ENCODE data around the gene MYL9. TPM values are rescaled to one million over a fixed set of nuclear protein-coding genes. Genes with fewer than 3 reads are reported as not detected.

The MYL9 gene
- total RNA-seq (ENCODE audit: unreplicated experiment), result 128 TPM
- long read RNA-seq, transcript MYL9-201 (4 exons, 2,821 nt), result major isoform, 10 of 19 reads
- long read RNA-seq, partial matches to known transcripts, result 9 of 19 reads
- long read RNA-seq, other reads (novel, unspliced or antisense), result 0 of 19 reads

DNA sequence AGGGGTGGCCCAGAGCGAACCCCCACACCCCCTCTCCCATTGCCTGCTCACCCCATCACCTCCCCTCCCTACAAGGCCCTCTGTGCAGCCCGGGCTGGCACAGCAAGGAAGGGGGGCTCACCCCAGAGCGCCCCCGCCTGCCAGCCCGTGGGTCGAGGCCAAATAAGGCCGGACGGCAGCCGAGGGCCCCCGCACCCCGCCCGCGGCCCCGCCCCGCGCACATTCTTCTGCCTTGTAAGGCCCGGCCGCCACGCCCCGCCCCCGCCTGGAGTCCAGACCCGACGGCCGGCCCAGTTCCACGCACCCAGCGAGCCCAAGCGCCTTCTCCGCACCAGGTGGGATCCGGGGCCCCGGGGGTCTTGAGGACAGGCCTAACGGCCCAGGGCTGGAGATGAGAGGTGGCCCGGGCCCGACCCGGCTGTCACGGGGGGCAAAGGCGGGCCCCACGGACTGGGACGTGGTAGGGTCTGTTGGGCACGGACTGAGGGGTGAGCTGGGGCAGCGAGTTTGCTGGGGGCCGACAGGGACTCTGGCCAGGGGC, at the start of gene MYL9:
Gene MYL9 (plus strand): TSS at position 293 of the 541 bp plus-strand sequence. CDS start 3,366 bp downstream, outside the sequence.
- no peaks in the 10 kb centered on the region for H3K36me3 Mint-ChIP-seq (ENCODE audit: low read depth, unreplicated experiment)
- DNase-seq (ENCODE audit: low spot score), result peak; percentile 69
- H3K4me1 Mint-ChIP-seq (ENCODE audit: unreplicated experiment), result peaks cover 18% of the 10 kb centered on the region
- peak within 1 kb of the TSS; percentile 84 for H3K4me3 Mint-ChIP-seq (ENCODE audit: unreplicated experiment)
- H3K27me3 Mint-ChIP-seq (ENCODE audit: unreplicated experiment), result peaks cover 17% of the 10 kb centered on the region
- H3K9me3 Mint-ChIP-seq (ENCODE audit: unreplicated experiment), result no peaks in the 10 kb centered on the region
- H3K27ac Mint-ChIP-seq (ENCODE audit: unreplicated experiment), result no peak within 1 kb of the TSS
- TF ChIP-seq, protein P1, sequence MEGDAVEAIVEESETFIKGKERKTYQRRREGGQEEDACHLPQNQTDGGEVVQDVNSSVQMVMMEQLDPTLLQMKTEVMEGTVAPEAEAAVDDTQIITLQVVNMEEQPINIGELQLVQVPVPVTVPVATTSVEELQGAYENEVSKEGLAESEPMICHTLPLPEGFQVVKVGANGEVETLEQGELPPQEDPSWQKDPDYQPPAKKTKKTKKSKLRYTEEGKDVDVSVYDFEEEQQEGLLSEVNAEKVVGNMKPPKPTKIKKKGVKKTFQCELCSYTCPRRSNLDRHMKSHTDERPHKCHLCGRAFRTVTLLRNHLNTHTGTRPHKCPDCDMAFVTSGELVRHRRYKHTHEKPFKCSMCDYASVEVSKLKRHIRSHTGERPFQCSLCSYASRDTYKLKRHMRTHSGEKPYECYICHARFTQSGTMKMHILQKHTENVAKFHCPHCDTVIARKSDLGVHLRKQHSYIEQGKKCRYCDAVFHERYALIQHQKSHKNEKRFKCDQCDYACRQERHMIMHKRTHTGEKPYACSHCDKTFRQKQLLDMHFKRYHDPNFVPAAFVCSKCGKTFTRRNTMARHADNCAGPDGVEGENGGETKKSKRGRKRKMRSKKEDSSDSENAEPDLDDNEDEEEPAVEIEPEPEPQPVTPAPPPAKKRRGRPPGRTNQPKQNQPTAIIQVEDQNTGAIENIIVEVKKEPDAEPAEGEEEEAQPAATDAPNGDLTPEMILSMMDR (IDR thresholded peaks at IDR 0.05; ENCODE audit: unreplicated experiment), result no peak

DNA sequence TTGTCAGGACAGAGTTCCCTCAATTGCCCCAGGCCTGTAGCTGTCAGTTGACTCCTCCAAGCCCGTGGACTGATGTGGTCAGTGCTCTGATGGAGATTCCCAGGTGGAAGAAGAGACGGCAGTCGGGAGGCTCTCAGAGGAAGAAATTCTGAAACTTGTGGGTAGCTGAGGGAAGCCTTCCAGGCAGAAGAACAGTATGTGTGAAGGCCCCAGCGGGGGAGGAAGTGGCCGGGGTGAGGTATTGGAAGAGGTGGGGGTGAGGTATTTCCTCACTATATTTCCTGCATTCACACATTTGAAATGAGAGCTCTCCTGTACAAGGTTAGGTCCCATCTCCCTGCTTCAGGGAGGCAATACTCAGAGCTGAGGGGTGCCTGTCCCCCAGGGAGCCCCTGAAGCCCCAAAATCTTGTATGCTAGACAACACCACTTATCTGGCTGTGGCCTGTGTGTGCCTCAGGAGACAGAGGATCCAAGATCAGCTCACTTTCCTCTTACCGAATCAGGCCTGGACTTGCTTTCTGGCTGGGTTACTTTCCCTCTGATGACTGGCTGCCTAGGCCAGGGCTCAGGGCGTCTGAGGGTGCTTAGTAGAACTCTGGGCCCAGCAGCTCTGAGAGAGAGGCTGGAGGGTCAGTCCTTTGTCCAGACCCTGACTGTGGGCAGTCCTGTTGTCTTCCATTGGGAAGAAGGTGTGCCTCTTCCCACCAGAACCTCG, 49.3 kb upstream of the MYL9 start:
- Mint-ChIP-seq H3K36me3 (ENCODE audit: low read depth, unreplicated experiment) (peaks cover 27% of the 10 kb centered on the region), H3K4me3 (ENCODE audit: unreplicated experiment) (peak overlapping the region; percentile 33), H3K9me3 (ENCODE audit: unreplicated experiment) (no peaks in the 10 kb centered on the region), H3K4me1 (ENCODE audit: unreplicated experiment) (peaks cover 34% of the 10 kb centered on the region), H3K27ac (ENCODE audit: unreplicated experiment) (peak overlapping the region; percentile 96), H3K27me3 (ENCODE audit: unreplicated experiment) (peaks cover 10% of the 10 kb centered on the region)
- TF ChIP-seq, protein P1 (IDR thresholded peaks at IDR 0.05; ENCODE audit: unreplicated experiment), result no peak
- DNase-seq (ENCODE audit: low spot score), result peak; percentile 28

DNA sequence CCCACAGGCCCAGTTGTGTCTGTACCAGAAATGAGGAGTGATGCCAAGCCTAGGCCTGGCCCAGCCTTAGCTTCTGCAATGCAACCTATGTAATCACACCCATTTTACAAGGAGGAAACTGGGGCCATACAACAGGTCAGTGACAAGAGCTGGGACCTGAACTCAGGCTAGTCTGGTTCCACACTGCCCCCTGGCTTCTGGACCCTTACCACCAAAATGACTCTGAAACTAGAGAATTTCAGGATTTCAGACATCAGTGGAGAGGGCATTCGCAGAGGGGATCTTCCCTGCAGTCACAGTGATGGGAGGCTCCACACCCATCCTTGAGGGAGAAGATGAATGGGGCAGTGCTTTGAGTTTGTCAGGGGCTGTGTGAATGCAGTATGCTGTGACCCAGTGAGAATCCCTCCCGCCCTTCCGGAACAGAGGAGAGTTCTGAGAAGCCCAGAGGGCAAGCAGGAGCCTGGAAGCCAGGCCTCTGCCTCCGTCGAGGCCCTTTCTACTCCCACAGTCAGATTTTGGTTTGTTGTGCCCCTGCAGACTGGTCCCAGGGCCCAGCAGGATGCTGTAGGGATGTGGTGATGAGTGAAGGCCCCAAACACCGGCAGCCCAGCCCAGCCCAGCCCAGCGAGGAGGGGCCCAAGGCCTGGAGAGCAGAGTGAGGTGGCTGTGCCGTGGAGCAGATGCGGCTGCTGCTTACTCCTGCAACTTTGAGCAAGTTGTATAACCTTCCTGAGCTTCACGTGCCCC, 48.1 kb upstream of the MYL9 start:
- Mint-ChIP-seq H3K36me3 (ENCODE audit: low read depth, unreplicated experiment) (peaks cover 26% of the 10 kb centered on the region), H3K4me3 (ENCODE audit: unreplicated experiment) (no peak overlapping the region), H3K9me3 (ENCODE audit: unreplicated experiment) (no peaks in the 10 kb centered on the region), H3K27ac (ENCODE audit: unreplicated experiment) (no peak overlapping the region), H3K4me1 (ENCODE audit: unreplicated experiment) (peaks cover 27% of the 10 kb centered on the region), H3K27me3 (ENCODE audit: unreplicated experiment) (peaks cover 7% of the 10 kb centered on the region)
- TF ChIP-seq, protein P1 (IDR thresholded peaks at IDR 0.05; ENCODE audit: unreplicated experiment), result peak; percentile 37
- peak; percentile 27 for DNase-seq (ENCODE audit: low spot score)

DNA sequence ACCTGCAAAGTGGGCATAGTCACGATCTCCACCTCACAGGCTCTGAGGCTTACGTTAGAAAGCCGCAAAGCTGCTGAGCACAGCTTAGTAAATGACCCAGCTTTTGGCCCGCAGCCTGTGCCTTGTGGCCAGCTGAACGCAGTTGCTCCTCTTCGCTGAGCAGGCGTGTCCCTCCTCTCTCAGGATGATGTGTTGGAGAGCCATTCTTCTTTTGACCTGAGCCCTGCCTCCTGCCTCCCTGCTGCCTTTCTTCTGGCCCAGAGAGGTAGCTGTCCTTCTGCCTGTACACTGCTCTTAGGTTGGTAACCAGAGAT, 47.6 kb upstream of the MYL9 start:
- Mint-ChIP-seq H3K9me3 (ENCODE audit: unreplicated experiment) (no peaks in the 10 kb centered on the region), H3K27ac (ENCODE audit: unreplicated experiment) (peak overlapping the region; percentile 36), H3K4me3 (ENCODE audit: unreplicated experiment) (no peak overlapping the region), H3K27me3 (ENCODE audit: unreplicated experiment) (peaks cover 7% of the 10 kb centered on the region), H3K4me1 (ENCODE audit: unreplicated experiment) (peaks cover 27% of the 10 kb centered on the region), H3K36me3 (ENCODE audit: low read depth, unreplicated experiment) (peaks cover 29% of the 10 kb centered on the region)
- TF ChIP-seq, protein P1 (IDR thresholded peaks at IDR 0.05; ENCODE audit: unreplicated experiment), result no peak
- DNase-seq (ENCODE audit: low spot score), result no peak
